Sigmoid colon (tissue), 7 donors: Measurements from ENCODE around the gene ANAPC15. TPM values are rescaled to one million over a fixed set of nuclear protein-coding genes. Genes with fewer than 3 reads are reported as not detected.

ENCODE experiments used
- DNase-seq: peaks from one replicate; pipeline ENCODE4 v3.0.0-alpha.2; 2019
- H3K27ac ChIP-seq, 4 donors: fragments of 200-600 bp; sonication (generic); one replicate each; pipeline ENCODE4 v1.5.1; 2016 to 2019; ENCODE audit warnings: mild to moderate bottlenecking in 1 of 4
- H3K27me3 ChIP-seq, 3 donors: fragments of 200-600 bp; sonication (generic); one replicate each; pipeline ENCODE4 v1.5.1; 2019; ENCODE audit warnings: mild to moderate bottlenecking in 1 of 3
- H3K36me3 ChIP-seq, 4 donors: fragments of 200-600 bp; sonication (generic); one replicate each; pipeline ENCODE4 v1.5.1; 2016 to 2019
- H3K4me1 ChIP-seq, 4 donors: fragments of 200-600 bp; sonication (generic); one replicate each; pipeline ENCODE4 v1.5.1; 2017 to 2019
- H3K4me3 ChIP-seq, 4 donors: fragments of 200-600 bp; sonication (generic); one replicate each; pipeline ENCODE4 v1.5.1; 2017 to 2019; ENCODE audit warnings: mild to moderate bottlenecking in 2 of 4, moderate library complexity in 1 of 4
- H3K9me3 ChIP-seq, 4 donors: fragments of 200-600 bp in 3 of 4; sonication (generic) in 3 of 4; one replicate each; pipeline versions ENCODE4 v1.5.1 to v1.6.1; 2013 to 2019
- EP300 ChIP-seq, 4 donors: sonication (generic); formaldehyde crosslinking; IDR thresholded peaks; one replicate each; pipeline ENCODE4 v1.6.1; 2017; ENCODE audit warnings: antibody characterized with exemption in 4 of 4
- POLR2A ChIP-seq, 2 donors: fragments of 450-650 bp; IDR thresholded peaks; one replicate each; pipeline ENCODE4 v1.6.1; 2016; ENCODE audit warnings: antibody characterized with exemption in 2 of 2, mild to moderate bottlenecking in 2 of 2, moderate library complexity in 2 of 2
- POLR2AphosphoS5 ChIP-seq, 4 donors: sonication (generic); formaldehyde crosslinking; IDR thresholded peaks; one replicate each; pipeline ENCODE4 v1.6.1; 2017; ENCODE audit warnings: antibody characterized with exemption in 4 of 4
- WGBS, 2 donors: extraction: QIAGEN DNeasy Blood & Tissue Kit; methylation state at CpG; one replicate each; pipeline ENCODE4 v1.1.7; 2013; 5-methylcytosine and 5-hydroxymethylcytosine counted together
- intact Hi-C: fragments of 100-400 bp; cut with DNase I; formaldehyde crosslinking; loops from one replicate; pipeline ENCODE4 v1.15.1; 2023
- polyA plus RNA-seq, 3 donors: library from polyadenylated mRNA; stranded (reverse); fragments of 200-250 nt; gene quantifications; one replicate each; pipeline ENCODE4 v1.2.3, GENCODE V29; 2013
- total RNA-seq, 4 donors: library from RNA; depleted of rRNA; stranded (reverse); fragments of >200 nt; gene quantifications; one replicate each; pipeline ENCODE4 v1.1.0, GENCODE V29; 2016
- TF ChIP-seq, protein P1 (sequence below), 4 experiments: fragments of 450-650 bp in 3 of 4; fragments of 200-600 bp in 1 of 4; IDR thresholded peaks; one replicate each; pipeline ENCODE4 v1.5.1; 2016 to 2019; ENCODE audit warnings: antibody characterized with exemption in 4 of 4, mild to moderate bottlenecking in 3 of 4, moderate library complexity in 2 of 4
- donor health status: healthy with polysubstance abuse.
- donor health status: Bipolar disorder and iron deficiency.
- donor health status: healthy.

ANAPC15 gene
- total and polyA plus RNA-seq, 7 donors: 48.5 to 93.1 (median 77.1) TPM

DNA sequence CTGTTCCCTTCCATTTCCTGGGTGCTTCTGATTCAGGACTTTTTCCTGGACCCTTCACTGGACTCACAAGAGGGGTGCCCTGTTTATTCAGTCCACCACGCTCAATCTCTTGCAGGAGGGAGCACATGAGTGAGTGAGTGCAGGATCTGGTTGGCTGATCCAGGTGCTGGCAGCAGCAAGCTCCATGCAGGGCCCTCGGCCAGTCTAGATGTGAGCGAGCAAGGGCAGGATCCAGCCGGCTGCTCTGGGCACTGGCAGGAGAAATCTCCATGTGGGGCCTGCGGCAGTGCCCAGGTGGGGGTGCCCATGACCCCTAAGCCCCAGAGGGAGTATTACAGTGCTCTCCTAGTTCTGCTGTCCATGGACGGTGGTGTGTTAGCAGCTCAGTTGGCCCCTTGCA, 11.6 kb upstream of the ANAPC15 start:
- H3K27me3 ChIP-seq: no peaks in the 10 kb centered on the region
- 94 to 96% methylated on average over 6 of the region's 6 CpGs for WGBS, 2 donors
- H3K36me3 ChIP-seq: no peaks in the 10 kb centered on the region
- peaks cover 0 to 4% (median 0%) of the 10 kb centered on the region in 4 donors for H3K9me3 ChIP-seq
- no peak overlapping the region for H3K27ac ChIP-seq
- intact Hi-C loops: no loop called here
- no peaks in the 10 kb centered on the region for H3K4me1 ChIP-seq
- H3K4me3 ChIP-seq: no peak overlapping the region
- TF ChIP-seq POLR2AphosphoS5 (IDR thresholded peaks at IDR 0.05) (no peak), POLR2A (IDR thresholded peaks at IDR 0.05) (no peak), EP300 (IDR thresholded peaks at IDR 0.05) (no peak)
- TF ChIP-seq, protein P1, sequence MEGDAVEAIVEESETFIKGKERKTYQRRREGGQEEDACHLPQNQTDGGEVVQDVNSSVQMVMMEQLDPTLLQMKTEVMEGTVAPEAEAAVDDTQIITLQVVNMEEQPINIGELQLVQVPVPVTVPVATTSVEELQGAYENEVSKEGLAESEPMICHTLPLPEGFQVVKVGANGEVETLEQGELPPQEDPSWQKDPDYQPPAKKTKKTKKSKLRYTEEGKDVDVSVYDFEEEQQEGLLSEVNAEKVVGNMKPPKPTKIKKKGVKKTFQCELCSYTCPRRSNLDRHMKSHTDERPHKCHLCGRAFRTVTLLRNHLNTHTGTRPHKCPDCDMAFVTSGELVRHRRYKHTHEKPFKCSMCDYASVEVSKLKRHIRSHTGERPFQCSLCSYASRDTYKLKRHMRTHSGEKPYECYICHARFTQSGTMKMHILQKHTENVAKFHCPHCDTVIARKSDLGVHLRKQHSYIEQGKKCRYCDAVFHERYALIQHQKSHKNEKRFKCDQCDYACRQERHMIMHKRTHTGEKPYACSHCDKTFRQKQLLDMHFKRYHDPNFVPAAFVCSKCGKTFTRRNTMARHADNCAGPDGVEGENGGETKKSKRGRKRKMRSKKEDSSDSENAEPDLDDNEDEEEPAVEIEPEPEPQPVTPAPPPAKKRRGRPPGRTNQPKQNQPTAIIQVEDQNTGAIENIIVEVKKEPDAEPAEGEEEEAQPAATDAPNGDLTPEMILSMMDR (IDR thresholded peaks at IDR 0.05): no peak
- DNase-seq: no peak

DNA sequence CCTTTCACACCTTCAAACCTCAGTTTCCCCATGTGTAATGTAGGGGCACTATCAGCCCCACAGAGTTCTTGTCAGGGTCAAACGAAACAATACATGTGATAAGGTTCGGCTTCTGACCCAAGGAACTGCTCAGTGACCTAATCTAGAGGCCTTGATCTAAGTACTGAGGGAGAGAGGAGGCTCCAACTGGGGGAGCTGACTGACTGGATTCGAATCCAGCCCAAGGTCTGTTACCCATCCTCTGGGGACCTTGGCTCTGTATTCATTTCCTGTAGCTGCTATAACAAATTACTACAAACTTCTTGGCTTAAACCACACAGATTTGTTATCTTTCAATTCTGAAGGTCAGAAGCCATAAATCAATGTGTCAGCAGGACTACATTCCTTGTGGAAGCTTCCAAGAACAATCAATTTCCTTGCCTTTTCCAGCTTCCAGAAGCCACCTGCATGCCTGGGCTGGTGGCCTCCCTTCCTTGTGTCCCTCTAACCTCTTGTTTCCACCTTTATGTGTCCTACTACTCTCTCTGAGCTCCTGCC, 10.7 kb upstream of the ANAPC15 start:
- Histone ChIP-seq H3K9me3 (no peaks in the 10 kb centered on the region), H3K36me3 (no peaks in the 10 kb centered on the region), H3K4me3 (no peak overlapping the region), H3K27ac (no peak overlapping the region), H3K4me1 (no peaks in the 10 kb centered on the region), H3K27me3 (no peaks in the 10 kb centered on the region)
- intact Hi-C loops: no loop called here
- WGBS, 2 donors: 74 to 80% methylated on average over 3 of the region's 3 CpGs
- no peak for DNase-seq
- TF ChIP-seq, protein P1 (IDR thresholded peaks at IDR 0.05): no peak
- TF ChIP-seq POLR2A (IDR thresholded peaks at IDR 0.05) (no peak), POLR2AphosphoS5 (IDR thresholded peaks at IDR 0.05) (no peak), EP300 (IDR thresholded peaks at IDR 0.05) (no peak)

GRCh38 chr11:72122607-72123006, 10.1 kb upstream of the ANAPC15 start:
- intact Hi-C loops: no loop called here
- no peak overlapping the region for H3K4me3 ChIP-seq
- H3K9me3 ChIP-seq: no peaks in the 10 kb centered on the region
- no peaks in the 10 kb centered on the region for H3K27me3 ChIP-seq
- TF ChIP-seq POLR2AphosphoS5 (IDR thresholded peaks at IDR 0.05): no peak
- TF ChIP-seq, protein P1 (IDR thresholded peaks at IDR 0.05): no peak
- no peak for TF ChIP-seq POLR2A (IDR thresholded peaks at IDR 0.05)
- no peak for TF ChIP-seq EP300 (IDR thresholded peaks at IDR 0.05)
- no peaks in the 10 kb centered on the region for H3K36me3 ChIP-seq
- no peaks in the 10 kb centered on the region for H3K4me1 ChIP-seq
- 88 to 94% methylated on average over 1 of the region's 1 CpG for WGBS, 2 donors
- H3K27ac ChIP-seq: no peak overlapping the region
- DNase-seq: no peak

- 84 to 86% methylated on average over 2 of the region's 2 CpGs for WGBS, 2 donors
- H3K4me3 ChIP-seq: no peak overlapping the region
- intact Hi-C loops: no loop called here
- no peaks in the 10 kb centered on the region for H3K27me3 ChIP-seq
- no peak for TF ChIP-seq POLR2A (IDR thresholded peaks at IDR 0.05)
- no peak for TF ChIP-seq EP300 (IDR thresholded peaks at IDR 0.05)
- TF ChIP-seq, protein P1 (IDR thresholded peaks at IDR 0.05): no peak
- TF ChIP-seq POLR2AphosphoS5 (IDR thresholded peaks at IDR 0.05): no peak
- no peaks in the 10 kb centered on the region for H3K36me3 ChIP-seq
- DNase-seq: no peak
- H3K27ac ChIP-seq: no peak overlapping the region
- H3K9me3 ChIP-seq: no peaks in the 10 kb centered on the region
- H3K4me1 ChIP-seq: no peaks in the 10 kb centered on the region
Measured at GRCh38 chr11:72120930-72121329, 8.4 kb upstream of the ANAPC15 start.

- Histone ChIP-seq H3K9me3 (no peaks in the 10 kb centered on the region), H3K4me1 (no peaks in the 10 kb centered on the region), H3K27ac (no peak overlapping the region), H3K4me3 (no peak overlapping the region), H3K27me3 (no peaks in the 10 kb centered on the region), H3K36me3 (no peaks in the 10 kb centered on the region)
- no peak for DNase-seq
- intact Hi-C loops: loop anchor here (10.0 kb wide), 1 partner anchor 316 kb away; the partner anchor contains the start of gene CLPB
- 84 to 85% methylated on average over 6 of the region's 6 CpGs for WGBS, 2 donors
- TF ChIP-seq EP300 (IDR thresholded peaks at IDR 0.05): no peak
- TF ChIP-seq POLR2AphosphoS5 (IDR thresholded peaks at IDR 0.05): no peak
- TF ChIP-seq POLR2A (IDR thresholded peaks at IDR 0.05): no peak
- TF ChIP-seq, protein P1 (IDR thresholded peaks at IDR 0.05): no peak
Measured at GRCh38 chr11:72119198-72119597, 6.7 kb upstream of the ANAPC15 start.
